H9 (cell line): ENCODE results near the gene STIMATE. TPM values are rescaled to one million over a fixed set of nuclear protein-coding genes. Genes with fewer than 3 reads are reported as not detected.

Source experiments
- DNase-seq: peaks from one replicate; pipeline ENCODE4 v3.0.0-alpha.2; 2017
- H2AFZ ChIP-seq: one replicate; pipeline ENCODE4 v1.6.1; 2013; ENCODE audit warnings: mild to moderate bottlenecking, low read length, control low read depth, moderate library complexity
- H2AK5ac ChIP-seq: 2 replicates; pipeline ENCODE4 v1.6.1; 2013; ENCODE audit warnings: low read length, control low read depth, mixed read lengths; ENCODE audit not compliant: insufficient read length
- H2BK120ac ChIP-seq: one replicate; pipeline ENCODE4 v1.6.1; 2013; ENCODE audit warnings: low read depth, mild to moderate bottlenecking, low read length, control low read depth, inconsistent platforms; ENCODE audit not compliant: poor library complexity, severe bottlenecking
- H2BK12ac ChIP-seq: 2 replicates; pipeline ENCODE4 v1.6.1; 2013; ENCODE audit warnings: low read length, control low read depth, mixed read lengths, low read depth; ENCODE audit not compliant: insufficient read length
- H2BK15ac ChIP-seq: 2 replicates; pipeline ENCODE4 v1.6.1; 2013; ENCODE audit warnings: low read depth, low read length, control low read depth
- H2BK20ac ChIP-seq: one replicate; pipeline ENCODE4 v1.6.1; 2013; ENCODE audit warnings: low read depth, mild to moderate bottlenecking, low read length, control low read depth, inconsistent platforms; ENCODE audit not compliant: poor library complexity, severe bottlenecking
- H2BK5ac ChIP-seq: 2 replicates; pipeline ENCODE4 v1.6.1; 2013; ENCODE audit warnings: low read length, control low read depth, mixed read lengths; ENCODE audit not compliant: insufficient read length
- H3K14ac ChIP-seq: 2 replicates; pipeline ENCODE4 v1.6.1; 2013; ENCODE audit warnings: low read length, control low read depth; ENCODE audit not compliant: insufficient read depth
- H3K18ac ChIP-seq: 2 replicates; pipeline ENCODE4 v1.6.1; 2013; ENCODE audit warnings: low read depth, mild to moderate bottlenecking, mixed read lengths, low read length, control low read depth; ENCODE audit not compliant: insufficient read length
- H3K23ac ChIP-seq: 2 replicates; pipeline ENCODE4 v1.6.1; 2013; ENCODE audit warnings: low read length, control low read depth, mixed read lengths, low read depth; ENCODE audit not compliant: insufficient read length
- H3K23me2 ChIP-seq: 2 replicates; pipeline ENCODE4 v1.6.1; 2013; ENCODE audit warnings: low read depth, mild to moderate bottlenecking, mixed read lengths, low read length, control low read depth; ENCODE audit not compliant: insufficient read length, poor library complexity, severe bottlenecking
- H3K27ac ChIP-seq: 2 replicates; pipeline ENCODE4 v1.5.1; 2013; ENCODE audit warnings: low read length, control low read depth, mixed read lengths, low read depth; ENCODE audit not compliant: insufficient read length
- H3K27me3 ChIP-seq: 2 replicates; pipeline ENCODE4 v1.6.1; 2013; ENCODE audit warnings: low read length, control low read depth, inconsistent platforms; ENCODE audit not compliant: insufficient read depth
- H3K4ac ChIP-seq: 2 replicates; pipeline ENCODE4 v1.6.1; 2013; ENCODE audit warnings: low read depth, mild to moderate bottlenecking, control low read depth, inconsistent platforms, low read length, moderate library complexity
- H3K4me1 ChIP-seq: 2 replicates; pipeline ENCODE4 v1.6.1; 2013; ENCODE audit warnings: low read length, control low read depth, inconsistent platforms; ENCODE audit not compliant: insufficient read depth
- H3K4me2 ChIP-seq: 2 replicates; pipeline ENCODE4 v1.6.1; 2013; ENCODE audit warnings: low read length, control low read depth, mixed read lengths; ENCODE audit not compliant: insufficient read length, insufficient read depth
- H3K56ac ChIP-seq: 2 replicates; pipeline ENCODE4 v1.6.1; 2013; ENCODE audit warnings: low read depth, mild to moderate bottlenecking, mixed read lengths, low read length, control low read depth; ENCODE audit not compliant: insufficient read length
- H3K79me1 ChIP-seq: 2 replicates; pipeline ENCODE4 v1.6.1; 2013; ENCODE audit warnings: low read depth, mild to moderate bottlenecking, moderate library complexity, low read length, control low read depth, inconsistent platforms; ENCODE audit not compliant: insufficient read depth, poor library complexity, severe bottlenecking
- H3K79me2 ChIP-seq: 2 replicates; pipeline ENCODE4 v1.6.1; 2013; ENCODE audit warnings: low read length, control low read depth, inconsistent platforms; ENCODE audit not compliant: insufficient read depth
- H3K9ac ChIP-seq: 2 replicates; pipeline ENCODE4 v1.6.1; 2013; ENCODE audit warnings: low read length, control low read depth, mixed read lengths; ENCODE audit not compliant: insufficient read length; ENCODE audit errors: extremely low read depth
- H3K9me3 ChIP-seq: one replicate; pipeline ENCODE4 v1.6.1; 2013; ENCODE audit warnings: low read depth, low read length, inconsistent platforms; ENCODE audit not compliant: control insufficient read depth
- H3T11ph ChIP-seq: one replicate; pipeline ENCODE4 v1.6.1; 2013; ENCODE audit warnings: mild to moderate bottlenecking, low read length, control low read depth, inconsistent platforms
- H4K20me1 ChIP-seq: one replicate; pipeline ENCODE4 v1.6.1; 2013; ENCODE audit not compliant: control insufficient read depth, insufficient read length, insufficient read depth
- H4K5ac ChIP-seq: 2 replicates; pipeline ENCODE4 v1.6.1; 2013; ENCODE audit warnings: low read depth, mild to moderate bottlenecking, mixed read lengths, low read length, control low read depth; ENCODE audit not compliant: insufficient read length
- H4K8ac ChIP-seq: replicated peaks from 2 replicates; pipeline ENCODE4 v1.6.1; 2013; ENCODE audit warnings: low read length, control low read depth, mixed read lengths, low read depth; ENCODE audit not compliant: insufficient read length
- H4K91ac ChIP-seq: 2 replicates; pipeline ENCODE4 v1.6.1; 2013; ENCODE audit warnings: low read depth, mild to moderate bottlenecking, moderate library complexity, mixed read lengths, low read length, control low read depth; ENCODE audit not compliant: insufficient read length
- H3K27ac Mint-ChIP-seq, 3 experiments: 2 replicates in 2 of 3; 3 replicates in 1 of 3; pipeline ENCODE4 v1.8.0; 2020 to 2021; ENCODE audit warnings: mixed read lengths in 3 of 3, mild to moderate bottlenecking in 1 of 3, moderate library complexity in 1 of 3
- H3K27me3 Mint-ChIP-seq: 2 replicates; pipeline ENCODE4 v1.8.0; 2021; ENCODE audit warnings: low read depth, mild to moderate bottlenecking, moderate library complexity, mixed read lengths
- H3K36me3 Mint-ChIP-seq, 3 experiments: 2 replicates in 2 of 3; 3 replicates in 1 of 3; pipeline ENCODE4 v1.8.0; 2020 to 2021; ENCODE audit warnings: low read depth in 3 of 3, mixed read lengths in 3 of 3; ENCODE audit not compliant: insufficient read depth in 1 of 3
- H3K4me1 Mint-ChIP-seq, 2 experiments: 2 replicates each; pipeline ENCODE4 v1.8.0; 2020; ENCODE audit warnings: mixed read lengths in 2 of 2
- H3K4me3 Mint-ChIP-seq, 2 experiments: 2 replicates in 1 of 2; 3 replicates in 1 of 2; pipeline ENCODE4 v1.8.0; 2020 to 2021; ENCODE audit warnings: mild to moderate bottlenecking in 2 of 2, mixed read lengths in 2 of 2, moderate library complexity in 1 of 2
- H3K9me3 Mint-ChIP-seq, 2 experiments: 2 replicates in 1 of 2; 3 replicates in 1 of 2; pipeline ENCODE4 v1.8.0; 2020; ENCODE audit warnings: mild to moderate bottlenecking in 2 of 2, mixed read lengths in 2 of 2, moderate library complexity in 1 of 2
- CTCF ChIP-seq: fragments of 200-600 bp; sonication (generic); conservative IDR thresholded peaks from 3 replicates; pipeline ENCODE4 v1.8.0; 2021; ENCODE audit warnings: antibody characterized with exemption, mild to moderate bottlenecking
- WGBS: extraction: QIAGEN DNeasy Blood & Tissue Kit; methylation state at CpG from one replicate; pipeline ENCODE4 v1.1.7; 2013; ENCODE audit warnings: missing lambda C conversion rate, low lambda C conversion rate, mixed read lengths; ENCODE audit not compliant: insufficient read length; ENCODE audit errors: extremely low coverage; 5-methylcytosine and 5-hydroxymethylcytosine counted together
- total RNA-seq: library from RNA; stranded (reverse); gene quantifications from 2 replicates; pipeline ENCODE4 v1.2.1, GENCODE V29; 2021

Gene STIMATE
- total RNA-seq, 1 experiment from 2014 or later, result 25.6 TPM

GRCh38 chr3:52834871-52835501 lies 62.4 kb downstream of the STIMATE start, which contains the start of gene MUSTN1:
Gene MUSTN1, minus strand, starts transcription at chr3:52835019. Its CDS starts 71 bp downstream, at chr3:52834948.
- Histone ChIP-seq H2BK12ac (no peak within 1 kb of the TSS), H2BK15ac (no peak within 1 kb of the TSS), H3K9me3 (no peaks in the 10 kb centered on the region), H3K27ac (no peak within 1 kb of the TSS), H3K23ac (no peak within 1 kb of the TSS), H2BK120ac (no peak within 1 kb of the TSS), H3K23me2 (no peaks in the 10 kb centered on the region), H4K20me1 (no peaks in the 10 kb centered on the region), H3K79me2 (no peaks in the 10 kb centered on the region), H4K5ac (no peak within 1 kb of the TSS), H3K56ac (no peak within 1 kb of the TSS), H3K4me2 (no peak within 1 kb of the TSS), H4K8ac (no peak within 1 kb of the TSS), H2BK5ac (no peak within 1 kb of the TSS), H3K4me1 (no peaks in the 10 kb centered on the region), H3K27me3 (no peaks in the 10 kb centered on the region; the same call in 1 of the 2 replicates), H3T11ph (no peak within 1 kb of the TSS), H3K14ac (no peak within 1 kb of the TSS), H4K91ac (no peak within 1 kb of the TSS), H2AK5ac (no peak within 1 kb of the TSS), H3K18ac (no peak within 1 kb of the TSS), H2BK20ac (no peak within 1 kb of the TSS), H3K79me1 (no peaks in the 10 kb centered on the region), H2AFZ (no peak within 1 kb of the TSS), H3K4ac (no peak within 1 kb of the TSS), H3K9ac (no peak within 1 kb of the TSS)
- DNase-seq, result no peak
- H3K27me3 Mint-ChIP-seq, result no peaks in the 10 kb centered on the region
- WGBS, result no CpG with 5 or more reads among the region's 11 CpGs
- no peak within 1 kb of the TSS for H3K4me3 Mint-ChIP-seq
- H3K4me1 Mint-ChIP-seq, result peaks cover 19 to 31% of the 10 kb centered on the region in 2 experiments
- no peak for TF ChIP-seq CTCF
- peaks cover 0 to 6% (median 0%) of the 10 kb centered on the region in 3 experiments; a peak in 3 of 7 replicates for H3K36me3 Mint-ChIP-seq
- no peaks in the 10 kb centered on the region for H3K9me3 Mint-ChIP-seq
- H3K27ac Mint-ChIP-seq, result peak within 1 kb of the TSS; percentile 23 to 90 (median 68); a peak in 5 of 7 replicates
